ENCODE data around the gene PCSK9. TPM values are rescaled to one million over a fixed set of nuclear protein-coding genes. Genes with fewer than 3 reads are reported as not detected.
A peak's percentile ranks its signal among the peaks of the same experiment; 100 is the strongest.

Gene PCSK9
- total RNA-seq, 5 donors from 2014 or later (not counting 1 experiment from before 2014, with no cell fraction given) = 0.30 to 0.38 (median 0.35) TPM; not detected in 2

DNA sequence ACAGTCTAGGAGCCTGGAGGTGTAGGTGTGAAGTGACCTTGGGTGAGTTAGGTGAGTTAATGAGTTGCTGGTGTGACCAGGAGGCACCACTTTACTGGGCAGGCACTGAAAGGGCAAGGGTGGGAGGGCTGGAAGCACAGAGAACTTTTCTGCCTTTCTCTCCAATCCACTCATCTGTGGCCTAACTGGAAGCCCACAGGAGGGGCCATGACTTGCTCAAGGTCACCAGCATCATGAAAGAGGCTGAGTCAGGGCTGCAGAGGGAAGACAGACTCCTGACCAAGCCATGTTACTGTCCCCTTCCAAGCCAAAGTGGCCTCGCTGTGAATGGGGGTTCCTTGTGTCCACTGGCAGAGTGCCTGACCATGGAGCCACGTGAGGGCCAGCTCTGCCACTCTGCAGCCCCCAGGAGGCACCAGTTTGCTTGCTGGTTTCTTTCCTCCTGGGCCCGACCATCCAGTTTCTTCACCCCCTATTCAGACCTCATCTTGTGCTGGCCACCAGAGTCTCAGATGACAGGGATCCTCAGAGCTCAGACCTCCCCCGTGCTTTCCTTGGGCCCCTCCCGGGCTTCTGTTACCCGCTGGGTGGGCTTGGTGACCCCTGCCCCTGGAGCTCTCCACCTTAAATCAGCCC is 44.9 kb upstream of the PCSK9 start:
- H3K4me3 ChIP-seq (ENCODE audit: control insufficient read depth in 1 of 2, extremely low read depth in 1 of 2, low read length in 1 of 2) = no peak overlapping the region
- CTCF ChIA-PET = no interaction called here

DNA sequence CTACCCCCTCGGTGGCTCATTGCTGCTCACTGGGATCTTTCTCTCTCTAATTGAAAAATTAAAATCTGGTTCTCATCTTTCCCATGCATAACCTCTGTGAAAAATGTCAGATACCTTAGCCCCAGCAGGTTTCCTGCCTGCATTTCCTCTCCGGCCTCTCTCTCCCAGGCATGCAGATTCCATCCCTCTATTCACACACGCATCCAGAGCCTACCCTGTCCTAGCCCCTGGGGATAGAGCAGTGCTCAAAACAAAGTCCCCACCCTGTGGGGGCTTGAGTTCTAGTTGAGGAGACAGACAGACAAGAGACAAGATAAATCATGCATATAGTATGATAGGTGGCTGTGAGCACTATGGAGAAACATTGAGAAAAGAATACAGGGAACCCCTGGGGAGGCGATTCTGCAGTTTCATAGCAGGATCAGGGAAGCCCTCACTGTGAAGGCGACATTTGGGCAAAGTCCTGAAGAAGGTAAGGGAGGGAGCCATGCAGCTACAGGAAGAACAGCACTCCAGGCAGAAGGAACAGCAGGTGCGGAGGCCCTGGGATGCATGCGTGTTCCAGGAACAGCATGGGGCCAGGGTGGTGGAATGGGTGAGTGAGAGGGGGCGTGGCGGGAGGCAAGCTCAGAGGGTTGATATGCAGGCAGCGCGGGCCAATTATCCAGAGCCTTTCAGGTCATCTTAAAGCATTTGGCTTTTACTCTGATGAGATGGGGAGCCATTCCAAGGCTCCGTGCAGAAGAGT is 44.2 kb upstream of the PCSK9 start:
- Mint-ChIP-seq H3K27me3 (peaks cover 25 to 44% of the 10 kb centered on the region in 2 donors), H3K27ac (peak overlapping the region; percentile 45 to 71), H3K4me3 (peak overlapping the region in 1 of 3 donors; percentile 71), H3K4me1 (peaks cover 24 to 26% (median 25%) of the 10 kb centered on the region in 3 donors), H3K9me3 (no peaks in the 10 kb centered on the region), H3K36me3 (no peaks in the 10 kb centered on the region)
- Histone ChIP-seq H3K4me3 (ENCODE audit: control insufficient read depth in 1 of 2, extremely low read depth in 1 of 2, low read length in 1 of 2) (no peak overlapping the region), H3K36me3 (ENCODE audit: control insufficient read depth in 2 of 2, extremely low read depth in 1 of 2, insufficient read depth in 1 of 2, low read length in 1 of 2) (no peaks in the 10 kb centered on the region), H3K9me3 (no peaks in the 10 kb centered on the region), H3K27ac (ENCODE audit: low read length) (peak overlapping the region; percentile 25), H3K4me1 (ENCODE audit: control insufficient read depth in 1 of 2, extremely low read depth in 1 of 2, insufficient read depth in 2 of 2, low read length in 2 of 2) (peaks cover 0 to 27% of the 10 kb centered on the region in 2 experiments), H3K27me3 (replicated peaks in 1 of 2; ENCODE audit: control insufficient read depth in 2 of 2, extremely low read depth in 1 of 2, insufficient read depth in 2 of 2, low read length in 1 of 2) (peaks cover 7 to 51% of the 10 kb centered on the region in 2 experiments)
- ATAC-seq (replicated peaks in 1 of 4) = no peak
- ChIA-PET POLR2A (no interaction called here), CTCF (interaction anchor here (0.9 to 3.0 kb wide), 7 partner anchors 38 to 496 kb away, joined by 3 to 38 read pairs (median 4); no protein-coding TSS in a partner anchor)
- no peak for DNase-seq
- WGBS (ENCODE audit: insufficient coverage) = 70% methylated on average over 10 of the region's 12 CpGs

More for the DNA sequence above, 44.9 kb upstream of the PCSK9 start:
- Mint-ChIP-seq H3K36me3 (no peaks in the 10 kb centered on the region), H3K9me3 (no peaks in the 10 kb centered on the region), H3K4me1 (peaks cover 24 to 26% (median 25%) of the 10 kb centered on the region in 3 donors), H3K27me3 (peaks cover 25 to 39% of the 10 kb centered on the region in 2 donors), H3K27ac (peak overlapping the region; percentile 45 to 71), H3K4me3 (no peak overlapping the region)
- Histone ChIP-seq H3K4me1 (ENCODE audit: control insufficient read depth in 1 of 2, extremely low read depth in 1 of 2, insufficient read depth in 2 of 2, low read length in 2 of 2) (peaks cover 0 to 27% of the 10 kb centered on the region in 2 experiments), H3K9me3 (no peaks in the 10 kb centered on the region), H3K36me3 (ENCODE audit: control insufficient read depth in 2 of 2, extremely low read depth in 1 of 2, insufficient read depth in 1 of 2, low read length in 1 of 2) (no peaks in the 10 kb centered on the region), H3K27me3 (replicated peaks in 1 of 2; ENCODE audit: control insufficient read depth in 2 of 2, extremely low read depth in 1 of 2, insufficient read depth in 2 of 2, low read length in 1 of 2) (peaks cover 7 to 48% of the 10 kb centered on the region in 2 experiments), H3K27ac (ENCODE audit: low read length) (no peak overlapping the region)
- WGBS (ENCODE audit: insufficient coverage) = 80% methylated on average over 6 of the region's 6 CpGs
- no peak for DNase-seq
- POLR2A ChIA-PET = no interaction called here
- ATAC-seq (replicated peaks in 1 of 4) = no peak

DNA sequence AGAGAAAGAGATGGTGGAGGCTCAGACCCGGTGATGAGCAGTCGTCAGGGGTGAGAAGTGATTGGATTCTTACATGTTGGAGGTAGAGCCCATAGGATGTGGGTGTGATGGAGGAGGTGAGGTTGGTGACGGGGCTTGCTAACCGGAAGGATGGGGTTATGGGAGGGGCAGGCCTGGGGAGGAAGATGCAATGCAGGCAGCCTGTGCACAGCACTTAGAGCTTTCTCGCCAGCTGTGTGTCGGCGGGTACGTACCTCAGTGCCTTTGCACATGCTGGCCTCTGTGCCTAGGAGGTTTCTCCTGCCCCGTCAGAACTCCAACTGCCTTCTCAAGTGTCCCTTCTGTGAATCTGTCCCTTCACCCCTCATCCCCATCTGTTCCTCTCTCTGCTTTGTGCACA is 43.5 kb upstream of the PCSK9 start:
- DNase-seq (peak in 33 of 35 experiments; percentile 12 to 65 (median 44)), ATAC-seq (replicated peaks in 1 of 4) (peak; percentile 69 to 81 (median 75))
- H3K9me3 ChIP-seq = no peaks in the 10 kb centered on the region
- no peaks in the 10 kb centered on the region for H3K9me3 Mint-ChIP-seq
- peaks cover 0 to 27% of the 10 kb centered on the region in 2 experiments for H3K4me1 ChIP-seq (ENCODE audit: control insufficient read depth in 1 of 2, extremely low read depth in 1 of 2, insufficient read depth in 2 of 2, low read length in 2 of 2)
- H3K36me3 ChIP-seq (ENCODE audit: control insufficient read depth in 2 of 2, extremely low read depth in 1 of 2, insufficient read depth in 1 of 2, low read length in 1 of 2) = no peaks in the 10 kb centered on the region
- peak overlapping the region; percentile 25 for H3K27ac ChIP-seq (ENCODE audit: low read length)
- peaks cover 29 to 44% of the 10 kb centered on the region in 2 donors for H3K27me3 Mint-ChIP-seq
- H3K27me3 ChIP-seq (replicated peaks in 1 of 2; ENCODE audit: control insufficient read depth in 2 of 2, extremely low read depth in 1 of 2, insufficient read depth in 2 of 2, low read length in 1 of 2) = peaks cover 7 to 56% of the 10 kb centered on the region in 2 experiments
- ChIA-PET POLR2A (no interaction called here), CTCF (interaction anchor here (0.6 to 3.0 kb wide), 10 partner anchors 26 to 1036 kb away, joined by 3 to 38 read pairs (median 4); no protein-coding TSS in a partner anchor)
- peaks cover 24 to 26% (median 25%) of the 10 kb centered on the region in 3 donors for H3K4me1 Mint-ChIP-seq
- no peaks in the 10 kb centered on the region for H3K36me3 Mint-ChIP-seq
- peak overlapping the region; percentile 45 to 71 for H3K27ac Mint-ChIP-seq
- 33% methylated on average over 6 of the region's 9 CpGs for WGBS (ENCODE audit: insufficient coverage)
- H3K4me3 ChIP-seq (ENCODE audit: control insufficient read depth in 1 of 2, extremely low read depth in 1 of 2, low read length in 1 of 2) = peak overlapping the region in 1 of 2 donors; percentile 7
- H3K4me3 Mint-ChIP-seq = peak overlapping the region; percentile 49 to 71 (median 60)

DNA sequence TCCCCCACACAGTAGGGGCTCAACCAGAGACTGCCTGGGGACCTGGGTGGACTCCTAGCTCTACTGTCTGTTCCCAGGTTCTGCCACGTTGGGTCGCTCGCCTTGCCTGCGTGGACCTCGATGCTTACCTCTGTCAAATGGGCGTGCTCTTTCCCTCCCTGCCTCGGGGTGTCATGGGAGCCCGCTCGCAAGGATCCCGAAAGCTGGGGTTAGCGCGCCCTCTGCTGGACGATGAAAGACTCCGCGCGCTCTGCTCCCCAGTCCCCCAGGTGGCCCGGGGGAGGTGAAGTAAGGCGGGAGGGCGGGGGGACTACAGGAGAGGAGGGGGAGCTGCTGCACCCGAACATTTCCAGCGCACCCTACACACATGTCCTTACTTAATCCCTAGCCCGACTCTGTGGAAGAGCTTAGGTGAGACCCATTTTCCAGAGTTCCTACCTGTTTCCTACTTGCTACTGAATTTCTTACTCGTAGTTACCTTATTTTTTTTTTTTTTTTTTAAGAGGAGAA is 42.9 kb upstream of the PCSK9 start:
- Mint-ChIP-seq H3K36me3 (no peaks in the 10 kb centered on the region), H3K4me3 (peak overlapping the region; percentile 49 to 71 (median 60)), H3K9me3 (no peaks in the 10 kb centered on the region), H3K27ac (peak overlapping the region; percentile 39 to 45), H3K27me3 (peaks cover 29 to 44% of the 10 kb centered on the region in 2 donors), H3K4me1 (peaks cover 24 to 26% (median 25%) of the 10 kb centered on the region in 3 donors)
- WGBS (ENCODE audit: insufficient coverage) = 4% methylated on average over 7 of the region's 23 CpGs
- peaks cover 0 to 27% of the 10 kb centered on the region in 2 experiments for H3K4me1 ChIP-seq (ENCODE audit: control insufficient read depth in 1 of 2, extremely low read depth in 1 of 2, insufficient read depth in 2 of 2, low read length in 2 of 2)
- no peaks in the 10 kb centered on the region for H3K36me3 ChIP-seq (ENCODE audit: control insufficient read depth in 2 of 2, extremely low read depth in 1 of 2, insufficient read depth in 1 of 2, low read length in 1 of 2)
- peak; percentile 45 to 87 (median 69) for DNase-seq
- POLR2A ChIA-PET = no interaction called here
- H3K4me3 ChIP-seq (ENCODE audit: control insufficient read depth in 1 of 2, extremely low read depth in 1 of 2, low read length in 1 of 2) = peak overlapping the region in 1 of 2 donors; percentile 21
- no peak overlapping the region for H3K27ac ChIP-seq (ENCODE audit: low read length)
- H3K27me3 ChIP-seq (replicated peaks in 1 of 2; ENCODE audit: control insufficient read depth in 2 of 2, extremely low read depth in 1 of 2, insufficient read depth in 2 of 2, low read length in 1 of 2) = peaks cover 7 to 62% of the 10 kb centered on the region in 2 experiments
- no peaks in the 10 kb centered on the region for H3K9me3 ChIP-seq
- CTCF ChIA-PET = interaction anchor here (0.6 to 3.0 kb wide), 13 partner anchors 12 to 1117 kb away, joined by 3 to 38 read pairs (median 4); no protein-coding TSS in a partner anchor
- ATAC-seq (replicated peaks in 1 of 4) = peak; percentile 76 to 88 (median 82)

DNA sequence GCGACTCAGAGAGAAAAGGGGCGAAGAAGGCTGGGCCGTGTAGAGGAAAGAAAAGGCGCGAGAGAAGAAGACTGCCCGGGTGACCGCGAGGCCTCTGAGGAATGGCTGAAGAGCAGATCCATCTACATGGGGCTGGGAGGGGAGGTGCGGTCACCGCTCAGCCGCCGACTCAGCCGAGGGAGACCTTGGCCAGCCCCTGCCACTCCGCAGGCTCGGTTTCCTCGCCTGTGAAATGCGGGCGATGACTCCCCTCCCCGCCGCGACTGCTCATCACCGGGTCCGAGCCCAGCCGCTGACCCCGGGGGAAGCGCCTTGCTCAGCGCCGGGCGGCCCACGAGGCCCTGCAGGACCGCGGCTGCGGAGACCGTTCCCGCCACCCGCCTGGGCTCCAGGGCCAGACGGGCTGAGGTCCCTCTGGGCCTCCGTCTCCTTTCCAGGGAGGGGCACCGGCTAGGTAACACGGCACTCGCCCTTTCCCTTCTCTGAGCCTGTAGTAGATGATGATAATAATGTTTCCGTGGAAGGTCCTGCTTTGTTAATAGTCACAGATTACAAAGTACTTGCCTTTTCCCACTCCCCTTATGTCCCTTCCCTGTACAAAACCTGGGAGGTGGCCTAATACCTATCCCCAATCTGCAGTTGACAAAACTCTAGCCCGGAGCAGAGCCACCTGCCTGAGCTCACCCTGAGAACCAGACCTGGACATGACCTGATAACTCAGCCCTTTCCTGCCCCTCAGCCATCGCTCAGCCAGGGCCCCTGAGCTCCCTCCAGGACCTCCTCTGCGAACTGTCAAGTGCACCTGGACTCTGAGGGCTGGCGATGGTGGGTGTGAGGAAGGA is 42.3 kb upstream of the PCSK9 start:
- Mint-ChIP-seq H3K27me3 (peaks cover 29 to 44% of the 10 kb centered on the region in 2 donors), H3K4me3 (peak overlapping the region; percentile 49 to 71 (median 60)), H3K9me3 (no peaks in the 10 kb centered on the region), H3K36me3 (no peaks in the 10 kb centered on the region), H3K4me1 (peaks cover 24 to 26% (median 25%) of the 10 kb centered on the region in 3 donors), H3K27ac (no peak overlapping the region)
- ChIA-PET CTCF (interaction anchor here (0.6 to 3.0 kb wide), 9 partner anchors 12 to 1118 kb away, joined by 3 to 38 read pairs (median 4); no protein-coding TSS in a partner anchor), POLR2A (no interaction called here)
- ATAC-seq (replicated peaks in 1 of 4) (no peak), DNase-seq (peak in 2 of 35 experiments; percentile 1 to 7)
- no peaks in the 10 kb centered on the region for H3K9me3 ChIP-seq
- H3K4me3 ChIP-seq (ENCODE audit: control insufficient read depth in 1 of 2, extremely low read depth in 1 of 2, low read length in 1 of 2) = peak overlapping the region; percentile 15 to 21
- peaks cover 0 to 27% of the 10 kb centered on the region in 2 experiments for H3K4me1 ChIP-seq (ENCODE audit: control insufficient read depth in 1 of 2, extremely low read depth in 1 of 2, insufficient read depth in 2 of 2, low read length in 2 of 2)
- H3K36me3 ChIP-seq (ENCODE audit: control insufficient read depth in 2 of 2, extremely low read depth in 1 of 2, insufficient read depth in 1 of 2, low read length in 1 of 2) = no peaks in the 10 kb centered on the region
- H3K27me3 ChIP-seq (replicated peaks in 1 of 2; ENCODE audit: control insufficient read depth in 2 of 2, extremely low read depth in 1 of 2, insufficient read depth in 2 of 2, low read length in 1 of 2) = peaks cover 7 to 67% of the 10 kb centered on the region in 2 experiments
- WGBS (ENCODE audit: insufficient coverage) = 18% methylated on average over 40 of the region's 46 CpGs
- H3K27ac ChIP-seq (ENCODE audit: low read length) = no peak overlapping the region
